Measurements from ENCODE around the gene NDST1.

GRCh38 chr5:150527038-150527437, 19.1 kb downstream of the NDST1 start:
- TF ChIP-seq EZH2 (IDR thresholded peaks at IDR 0.05; ENCODE audit: insufficient read depth, poor library complexity, severe bottlenecking) (no peak), EZH2phosphoT487 (IDR thresholded peaks at IDR 0.05; ENCODE audit: insufficient read depth, low read depth) (no peak)

Data from GM23248 (cell line).